GM04503 (cell line): ENCODE data around the gene MFSD12.
"Not testable (repeated sequence)": the region's sequence is repeated elsewhere in the genome, so short reads cannot be mapped to it uniquely, and the experiment has no call there.

Source experiments
- DNase-seq: peaks from one replicate; pipeline ENCODE4 v3.0.0-alpha.2; 2012; ENCODE audit warnings: low read depth

MFSD12 gene

DNA sequence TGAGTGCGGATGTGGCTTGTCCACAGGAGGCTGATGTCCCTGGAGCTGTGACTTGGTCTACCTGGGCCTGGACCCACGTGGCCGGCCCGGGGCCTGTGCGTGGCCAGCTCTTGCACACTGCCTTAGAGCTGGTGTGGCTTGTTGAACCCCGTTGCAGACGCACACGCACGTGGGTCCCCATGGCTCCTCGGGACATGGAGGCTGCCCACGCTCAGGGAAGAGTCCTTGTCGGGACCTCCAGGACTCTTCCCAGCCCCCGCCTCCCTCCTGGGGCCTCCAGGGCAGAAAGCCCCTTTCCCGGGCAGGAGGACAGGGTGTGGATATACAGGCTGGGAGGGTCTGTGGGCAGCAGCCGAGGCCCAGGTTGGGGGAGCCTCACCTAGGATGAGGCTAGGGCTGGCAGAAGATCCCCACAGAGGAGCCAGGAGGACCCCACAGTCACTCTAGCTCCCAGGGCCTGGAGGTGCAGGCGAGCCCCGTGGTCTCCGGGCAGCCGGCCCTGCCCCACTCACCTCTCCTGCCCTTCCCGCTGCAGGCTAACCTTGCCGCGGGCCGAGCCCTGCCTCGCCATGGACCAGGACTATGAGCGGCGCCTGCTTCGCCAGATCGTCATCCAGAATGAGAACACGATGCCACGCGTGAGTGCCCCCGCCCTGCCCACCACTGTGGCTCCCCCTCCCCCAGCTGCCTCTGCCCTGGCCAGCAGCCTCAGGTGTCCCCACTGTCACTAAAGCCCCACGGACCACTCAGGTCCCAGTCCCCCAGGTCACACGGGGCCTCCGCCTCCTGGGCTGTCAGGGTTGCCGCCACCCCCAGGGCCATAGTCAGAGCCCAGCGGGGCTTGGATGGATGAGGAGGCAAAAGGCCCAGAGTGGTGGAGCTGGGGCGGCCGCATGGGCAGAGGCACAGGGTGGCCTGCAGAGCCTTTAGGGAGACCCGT, 34.7 kb downstream of the MFSD12 start:
- DNase-seq: no peak

- no peak for DNase-seq
These were observed 36.3 kb downstream of the MFSD12 start for GRCh38 chr19:3521104-3521445.

DNA sequence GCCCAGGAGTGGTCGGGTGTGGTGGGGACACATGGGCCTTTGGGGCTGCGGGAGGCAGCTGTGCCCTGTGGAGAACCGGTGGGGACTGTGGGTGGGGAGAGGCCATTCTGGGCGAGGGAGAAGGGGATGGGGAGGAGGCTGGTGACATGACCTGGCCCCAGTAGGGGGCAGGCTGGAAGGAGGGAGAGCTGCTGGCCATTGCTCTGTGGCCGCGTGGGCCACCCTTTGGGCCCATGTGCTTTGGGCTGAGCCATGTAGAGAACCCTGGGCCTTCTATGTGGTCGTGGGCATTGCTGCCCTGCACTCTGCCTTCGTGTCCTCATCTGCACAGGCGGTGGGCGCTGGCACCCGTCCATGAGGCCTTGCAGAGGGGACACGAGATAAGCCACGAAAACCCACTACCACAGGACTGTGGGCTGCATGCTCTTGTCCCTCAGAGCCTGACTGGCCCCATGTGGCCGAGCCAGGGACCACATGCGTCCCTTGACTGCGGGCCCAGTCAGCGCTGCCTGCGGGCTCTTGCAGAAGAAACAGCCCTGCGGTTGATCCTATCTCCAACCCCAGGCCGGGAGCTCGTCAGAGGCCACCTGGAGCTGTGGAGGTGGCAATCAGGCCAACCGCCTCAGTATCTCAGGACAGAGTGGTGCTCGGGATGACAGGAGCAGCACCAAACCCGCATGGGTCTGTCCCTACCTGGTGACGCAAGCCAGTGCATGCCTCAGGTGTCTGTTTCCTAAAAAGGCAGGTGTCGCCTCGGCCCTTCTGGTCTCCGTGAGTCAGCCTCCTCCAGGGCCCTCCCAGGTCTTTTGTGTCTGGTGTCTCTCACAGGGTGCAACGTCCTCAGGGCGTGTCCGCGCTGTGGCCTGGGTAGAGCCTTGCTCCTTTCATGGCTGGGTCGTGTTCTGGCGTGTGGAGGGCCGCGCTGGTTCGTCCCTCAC, 37.0 kb downstream of the MFSD12 start:
- no peak for DNase-seq

DNA sequence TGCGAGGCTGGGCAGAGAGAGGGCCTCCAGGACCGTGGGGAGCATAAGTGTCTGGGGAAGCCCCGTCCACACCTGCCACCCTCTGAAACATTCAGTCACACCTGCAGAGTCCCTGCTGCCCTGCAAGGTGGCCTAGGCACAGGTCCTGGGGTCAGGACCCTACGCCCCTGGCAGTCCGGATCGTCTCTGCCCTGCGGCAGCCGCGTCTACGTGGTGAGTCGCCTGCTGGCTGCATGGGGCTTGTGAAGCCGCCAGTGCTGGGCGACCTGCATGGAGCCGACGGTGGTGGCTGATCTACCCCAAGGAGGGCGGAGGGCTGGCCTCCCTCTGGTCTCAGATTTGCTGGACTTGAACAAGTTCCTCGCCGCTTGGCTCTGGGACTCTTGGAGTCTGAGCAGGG, 38.3 kb downstream of the MFSD12 start:
- no peak for DNase-seq

- DNase-seq: no peak
These were observed 38.7 kb downstream of the MFSD12 start for GRCh38 chr19:3518659-3519058.

DNA sequence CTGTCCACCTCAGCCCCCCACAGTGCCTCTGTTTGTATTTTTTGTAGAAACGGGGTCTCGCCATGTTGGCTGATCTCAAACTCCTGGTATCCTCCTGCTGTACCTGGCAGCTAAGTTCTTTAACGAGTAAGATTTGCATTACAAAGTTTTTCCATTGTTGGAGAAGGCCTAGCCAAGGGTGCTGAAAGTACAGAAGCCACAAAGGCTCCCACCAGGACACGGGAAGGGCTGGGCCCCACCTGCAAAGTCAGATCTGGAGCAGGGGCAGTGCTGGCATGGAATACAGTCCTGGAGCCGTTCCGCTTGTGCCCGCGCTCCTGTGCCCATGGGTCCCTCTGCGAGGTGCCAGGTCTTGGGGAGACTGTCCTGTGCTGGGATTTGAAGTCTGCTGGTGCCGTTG, 39.1 kb downstream of the MFSD12 start:
- DNase-seq: no peak

DNA sequence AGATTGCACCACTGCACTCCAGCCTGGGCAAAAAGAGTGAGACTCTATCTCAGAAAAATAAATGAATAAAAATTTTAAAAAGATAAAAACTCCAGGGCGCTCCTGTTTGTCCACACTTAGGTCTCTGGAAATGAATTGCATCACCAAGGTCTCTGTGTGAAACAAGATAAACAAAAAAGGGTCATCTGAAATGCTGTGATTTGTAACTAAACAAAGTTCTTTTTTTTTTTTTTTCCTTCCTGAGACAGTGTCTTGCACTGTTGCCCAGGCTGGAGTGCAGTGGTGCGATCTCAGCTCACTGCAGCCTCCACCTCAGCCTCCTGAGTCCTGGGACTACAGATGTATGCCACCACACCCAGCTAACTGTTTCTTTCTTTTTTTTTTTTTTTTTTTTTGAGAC, 39.7 kb downstream of the MFSD12 start:
- no peak for DNase-seq

GRCh38 chr19:3516675-3517207, 40.6 kb downstream of the MFSD12 start:
- no peak for DNase-seq

DNA sequence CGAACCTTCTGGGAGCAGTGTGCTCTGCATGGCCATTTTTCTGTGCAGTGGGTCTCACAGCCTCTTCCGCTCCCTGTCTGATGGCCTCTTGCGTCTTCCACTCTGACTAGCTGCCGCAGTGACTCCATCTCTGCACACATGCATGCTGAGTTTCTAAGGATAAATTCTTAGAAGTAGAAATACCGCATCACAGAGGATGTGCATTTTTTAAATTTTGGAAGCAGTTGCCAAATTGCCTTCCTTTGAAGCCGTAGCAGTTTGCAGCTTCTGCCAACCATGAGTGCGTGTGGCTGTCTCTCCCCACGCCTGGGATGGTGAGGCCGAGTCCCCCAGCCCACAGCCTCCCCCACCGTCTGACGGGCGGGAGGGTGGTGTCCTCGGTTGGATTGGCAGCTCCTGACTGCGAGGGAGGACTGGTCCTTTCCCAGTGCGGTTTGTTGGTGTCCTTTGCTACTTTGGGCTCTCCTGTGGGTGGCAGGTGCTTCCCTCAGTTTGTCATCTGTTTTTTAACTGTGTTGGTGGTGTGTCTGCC, 41.4 kb downstream of the MFSD12 start:
- no peak for DNase-seq

- DNase-seq: no peak
These were observed 42.5 kb downstream of the MFSD12 start for GRCh38 chr19:3514930-3515329.

- DNase-seq: no peak
These were observed 43.9 kb downstream of the MFSD12 start for GRCh38 chr19:3513229-3514140.

DNA sequence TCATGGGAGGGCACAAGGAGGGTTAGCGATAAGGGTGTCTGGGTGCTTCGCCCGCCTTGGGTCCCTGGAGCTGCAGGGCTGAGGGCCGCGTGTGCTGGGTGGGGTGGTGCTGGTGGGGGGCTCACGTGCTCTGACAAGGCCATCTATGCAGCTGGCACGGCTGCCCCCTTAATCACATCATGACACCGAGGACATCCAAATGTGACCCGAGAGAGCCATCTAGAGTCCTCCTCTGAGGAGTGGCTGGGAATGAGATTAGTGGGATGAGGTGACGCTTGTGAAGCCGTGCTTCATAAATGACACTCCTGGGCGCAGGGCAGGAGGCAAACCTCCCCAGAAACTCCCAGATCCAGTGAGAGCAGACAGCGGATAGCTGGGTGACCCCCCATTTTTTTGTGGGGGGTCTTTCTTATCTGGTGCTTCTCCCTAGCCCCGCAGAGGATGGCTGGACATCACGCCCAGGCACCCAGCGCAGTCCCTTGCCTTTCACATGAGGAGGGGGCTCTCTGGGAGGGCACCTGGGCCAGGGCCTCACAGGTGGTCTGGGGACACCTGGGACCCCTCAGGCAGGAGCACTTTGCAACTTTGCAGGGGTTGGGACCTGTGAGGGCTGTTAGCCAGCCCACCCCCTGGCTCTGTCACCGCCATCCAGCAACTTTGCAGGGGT, 44.7 kb downstream of the MFSD12 start:
- DNase-seq: no peak

- DNase-seq: no peak
These were observed 45.7 kb downstream of the MFSD12 start for GRCh38 chr19:3511506-3512251.

GRCh38 chr19:3510727-3511126, 46.7 kb downstream of the MFSD12 start:
- DNase-seq: no peak

GRCh38 chr19:3509566-3509989, 47.8 kb downstream of the MFSD12 start:
- DNase-seq: no peak

DNA sequence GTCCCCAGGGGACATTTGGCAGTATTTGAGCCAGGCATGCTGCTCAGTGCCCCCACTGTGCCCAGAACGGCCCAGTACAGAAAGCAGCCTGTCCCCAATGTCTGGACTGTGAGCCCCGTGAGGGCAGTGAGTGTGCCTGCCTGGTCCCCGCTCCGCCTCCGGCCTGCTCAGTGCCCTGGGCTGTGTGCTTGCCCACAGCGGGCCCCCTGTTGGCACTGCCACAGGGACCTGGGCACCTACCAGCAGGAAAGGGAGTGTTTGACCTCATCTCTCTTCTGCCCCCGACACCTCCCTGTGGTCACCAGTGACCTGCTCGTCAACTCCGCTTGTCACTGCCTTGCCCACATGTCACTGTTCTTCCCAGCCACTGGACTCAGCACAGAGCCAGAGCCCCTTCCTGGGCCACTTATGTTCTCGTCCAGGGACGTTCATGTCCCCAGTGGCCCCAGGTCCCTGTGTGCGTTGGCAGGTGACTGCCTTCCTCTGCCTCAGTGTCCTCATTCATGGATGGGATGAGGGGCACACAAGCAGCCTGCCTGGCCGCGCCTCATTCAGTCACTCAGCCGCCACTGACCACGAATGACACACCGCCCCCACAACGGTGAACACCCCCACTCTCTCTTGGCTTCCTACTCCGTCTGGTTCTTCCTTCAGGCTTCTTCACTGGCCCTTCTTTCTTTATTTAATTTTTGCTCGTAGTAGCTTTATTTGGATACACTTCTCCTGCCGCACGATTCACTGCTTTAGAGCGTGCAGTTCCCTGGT, 48.4 kb downstream of the MFSD12 start:
- no peak for DNase-seq

- not testable (repeated sequence) for DNase-seq
These were observed 49.2 kb downstream of the MFSD12 start for GRCh38 chr19:3508121-3508661.

GRCh38 chr19:3507371-3508120, 49.8 kb downstream of the MFSD12 start:
- DNase-seq: no peak
